Measurements from ENCODE around the gene TSPAN17. TPM values are rescaled to one million over a fixed set of nuclear protein-coding genes. Genes with fewer than 3 reads are reported as not detected.

The TSPAN17 gene
- total and polyA plus RNA-seq, 11 donors: 15.4 to 59.3 (median 30.9) TPM

- H3K4me3 ChIP-seq: peak overlapping the region in 1 of 12 donors; percentile 12
- TF ChIP-seq CTCF (IDR thresholded peaks at IDR 0.05) (no peak), POLR2A (IDR thresholded peaks at IDR 0.05) (no peak)
- 27 to 35% (median 32%) methylated on average over 17 to 19 of the region's 19 CpGs for WGBS, 4 donors
- no peak for DNase-seq
- intact Hi-C loops (cut with DNase I): no loop called here
- H3K27ac ChIP-seq: no peak overlapping the region
- peaks cover 30 to 87% (median 53%) of the 10 kb centered on the region in 9 donors for H3K27me3 ChIP-seq
- H3K4me1 ChIP-seq: peaks cover 0 to 30% (median 11%) of the 10 kb centered on the region in 12 donors
- no peaks in the 10 kb centered on the region for H3K36me3 ChIP-seq
- ATAC-seq: no peak
- no peaks in the 10 kb centered on the region for H3K9me3 ChIP-seq
Measured at GRCh38 chr5:176618783-176619182, 28.5 kb upstream of the TSPAN17 start.

GRCh38 chr5:176619203-176619568 lies 28.1 kb upstream of the TSPAN17 start:
- Histone ChIP-seq H3K27ac (no peak overlapping the region), H3K4me1 (peaks cover 0 to 30% (median 11%) of the 10 kb centered on the region in 12 donors), H3K9me3 (no peaks in the 10 kb centered on the region), H3K36me3 (no peaks in the 10 kb centered on the region), H3K27me3 (peaks cover 30 to 91% (median 54%) of the 10 kb centered on the region in 9 donors), H3K4me3 (peak overlapping the region in 1 of 12 donors; percentile 12)
- intact Hi-C loops (cut with DNase I): no loop called here
- TF ChIP-seq POLR2A (IDR thresholded peaks at IDR 0.05) (no peak), CTCF (IDR thresholded peaks at IDR 0.05) (peak in 6 of 12 donors; percentile 8 to 32 (median 23))
- WGBS, 4 donors: 2 to 7% (median 2%) methylated on average over 7 to 31 of the region's 31 CpGs
- DNase-seq (peak in 4 of 5 donors; percentile 49 to 75 (median 66)), ATAC-seq (peak; percentile 37 to 78 (median 74))

- ATAC-seq (no peak), DNase-seq (no peak)
- intact Hi-C loops (cut with DNase I): no loop called here
- Histone ChIP-seq H3K36me3 (no peaks in the 10 kb centered on the region), H3K4me1 (peaks cover 0 to 30% (median 11%) of the 10 kb centered on the region in 12 donors), H3K27ac (no peak overlapping the region), H3K27me3 (peaks cover 30 to 94% (median 57%) of the 10 kb centered on the region in 9 donors), H3K4me3 (peak overlapping the region in 2 of 12 donors; percentile 12 to 17), H3K9me3 (no peaks in the 10 kb centered on the region)
- TF ChIP-seq CTCF (IDR thresholded peaks at IDR 0.05) (peak in 4 of 12 donors; percentile 0 to 4 (median 1)), POLR2A (IDR thresholded peaks at IDR 0.05) (no peak)
- 8 to 14% (median 12%) methylated on average over 41 to 59 of the region's 59 CpGs for WGBS, 4 donors
Measured at GRCh38 chr5:176619569-176620332, 27.5 kb upstream of the TSPAN17 start.

- 5 to 8% (median 5%) methylated on average over 31 to 32 of the region's 32 CpGs for WGBS, 4 donors
- peaks cover 0 to 30% (median 11%) of the 10 kb centered on the region in 12 donors for H3K4me1 ChIP-seq
- TF ChIP-seq CTCF (IDR thresholded peaks at IDR 0.05): no peak
- no peak for TF ChIP-seq POLR2A (IDR thresholded peaks at IDR 0.05)
- peak overlapping the region in 1 of 12 donors; percentile 17 for H3K4me3 ChIP-seq
- ATAC-seq: peak in 3 of 4 donors; percentile 19 to 25 (median 23)
- H3K27me3 ChIP-seq: peaks cover 30 to 95% (median 59%) of the 10 kb centered on the region in 9 donors
- DNase-seq: no peak
- no peaks in the 10 kb centered on the region for H3K9me3 ChIP-seq
- no peak overlapping the region for H3K27ac ChIP-seq
- no peaks in the 10 kb centered on the region for H3K36me3 ChIP-seq
- intact Hi-C loops (cut with DNase I): no loop called here
Measured at GRCh38 chr5:176620333-176620981, 26.8 kb upstream of the TSPAN17 start.
